Peyer's patch (tissue), 4 donors: ENCODE measurements around the gene GPR34.

ENCODE experiments used
- CTCF ChIP-seq, 6 experiments: fragments of 450-650 bp in 4 of 6; fragments of 200-600 bp in 2 of 6; sonication (generic) in 1 of 6; IDR thresholded peaks; one replicate each; pipeline ENCODE4 v1.5.1; 2017 to 2019; ENCODE audit warnings: antibody characterized with exemption in 6 of 6, mild to moderate bottlenecking in 3 of 6, moderate library complexity in 1 of 6
- POLR2A ChIP-seq, 2 donors: fragments of 450-650 bp; IDR thresholded peaks; one replicate each; pipeline ENCODE4 v1.5.1; 2017; ENCODE audit warnings: antibody characterized with exemption in 2 of 2, mild to moderate bottlenecking in 2 of 2, moderate library complexity in 2 of 2

- TF ChIP-seq CTCF (IDR thresholded peaks at IDR 0.05), result no peak
- no peak for TF ChIP-seq POLR2A (IDR thresholded peaks at IDR 0.05)
Observed at GRCh38 chrX:41711021-41711667, 22.4 kb downstream of the GPR34 start.
